GM12878 (cell line): ENCODE results near the gene COL9A2. TPM values are rescaled to one million over a fixed set of nuclear protein-coding genes. Genes with fewer than 3 reads are reported as not detected.

Source experiments
- ATAC-seq: fragments of 200-7000 bp; cut with Tn5 transposase; 3 replicates; pipeline ENCODE4 v1.9.1; 2020; ENCODE audit warnings: mild to moderate bottlenecking, moderate library complexity
- BruUV-seq: library from RNA; stranded (reverse); fragments of 400-500 nt; replicated peaks from 2 replicates; lab custom pipeline; 2021; lab: Mats Ljungman, UMichigan
- CTCF ChIA-PET: fragments of 300-600 bp; sonication (Branson Sonifier 250); formaldehyde crosslinking; extraction: SDS; loops from one replicate; lab custom pipeline; 2021; ENCODE audit warnings: inconsistent platforms; lab: Yijun Ruan, JAX
- POLR2A ChIA-PET: fragments of 350-600 bp; formaldehyde crosslinking; extraction: SDS; loops from one replicate; lab custom pipeline; 2021; ENCODE audit warnings: inconsistent platforms; lab: Charles Lee
- RAD21 ChIA-PET: fragments of 300-600 bp; sonication (Branson Sonifier 250); formaldehyde crosslinking; loops from one replicate; lab custom pipeline; 2023; ENCODE audit warnings: antibody characterized with exemption; ENCODE audit not compliant: unreplicated experiment; lab: Charles Lee
- SMC1A ChIA-PET: fragments of 300-600 bp; sonication (Branson Sonifier 250); formaldehyde crosslinking; loops from one replicate; lab custom pipeline; 2023; ENCODE audit not compliant: unreplicated experiment, uncharacterized antibody; lab: Charles Lee
- DNase-seq: peaks from one replicate; pipeline ENCODE4 v3.0.0-alpha.2; 2011; ENCODE audit warnings: low read depth, low spot score
- FAIRE-seq: peaks from 3 replicates; lab custom pipeline; 2011; peaks lifted over from hg19 to GRCh38; lab: Jason Lieb, UNC
- H2AFZ ChIP-seq: 2 replicates; pipeline ENCODE4 v1.6.0; 2011; ENCODE audit warnings: low read depth, low read length, control low read depth; ENCODE audit not compliant: control insufficient read depth
- H3K27ac ChIP-seq: 2 replicates; pipeline ENCODE4 v1.5.1; 2011; ENCODE audit warnings: control low read depth; ENCODE audit not compliant: control insufficient read depth, insufficient read depth
- H3K27me3 ChIP-seq, 2 experiments: replicated peaks in 1 of 2; 2 replicates each; pipeline versions ENCODE4 v1.6.0 to v1.6.1; 2011; ENCODE audit warnings: low read length in 1 of 2; ENCODE audit not compliant: control insufficient read depth in 2 of 2, insufficient read depth in 2 of 2
- H3K36me3 ChIP-seq, 2 experiments: 2 replicates each; pipeline ENCODE4 v1.5.1; 2011; ENCODE audit warnings: low read length in 1 of 2; ENCODE audit not compliant: control insufficient read depth in 2 of 2, insufficient read depth in 2 of 2
- H3K4me1 ChIP-seq: 2 replicates; pipeline ENCODE4 v1.6.1; 2011; ENCODE audit warnings: mild to moderate bottlenecking, low read length, moderate library complexity, mixed read lengths; ENCODE audit not compliant: control insufficient read depth, insufficient read depth
- H3K4me2 ChIP-seq: 2 replicates; pipeline ENCODE4 v1.6.0; 2011; ENCODE audit warnings: control low read depth; ENCODE audit not compliant: control insufficient read depth, insufficient read depth
- H3K4me3 ChIP-seq: fragments of 200-600 bp; sonication (generic); 2 replicates; pipeline ENCODE4 v1.5.1; 2016
- H3K79me2 ChIP-seq: 2 replicates; pipeline ENCODE4 v1.6.0; 2011; ENCODE audit warnings: low read length; ENCODE audit not compliant: control insufficient read depth, insufficient read depth
- H3K9ac ChIP-seq: 2 replicates; pipeline ENCODE4 v1.8.0; 2011; ENCODE audit warnings: low read length, control low read depth, mixed read lengths; ENCODE audit not compliant: control insufficient read depth, insufficient read depth
- H3K9me3 ChIP-seq: replicated peaks from 3 replicates; pipeline ENCODE4 v1.5.1; 2011; ENCODE audit warnings: mild to moderate bottlenecking, low read length; ENCODE audit not compliant: control insufficient read depth, insufficient read depth
- H4K20me1 ChIP-seq: 2 replicates; pipeline ENCODE4 v1.6.0; 2011; ENCODE audit not compliant: control insufficient read depth, insufficient read depth
- BMI1 ChIP-seq: fragments of 450-650 bp; IDR thresholded peaks from 2 replicates; pipeline ENCODE4 v1.6.1; 2016; ENCODE audit warnings: mild to moderate bottlenecking, moderate library complexity, borderline replicate concordance
- EP300 ChIP-seq, 2 experiments: fragments of 150-350 bp in 1 of 2; IDR thresholded peaks; 2 replicates each; pipeline ENCODE4 v1.6.1; 2011 to 2012; ENCODE audit warnings: low read depth in 2 of 2, low read length in 2 of 2, borderline replicate concordance in 1 of 2, improper control_type of control experiment in 1 of 2, inconsistent platforms in 1 of 2; ENCODE audit not compliant: control insufficient read depth in 1 of 2
- EZH2 ChIP-seq: IDR thresholded peaks from 2 replicates; pipeline ENCODE4 v1.6.1; 2012; ENCODE audit warnings: low read depth, mild to moderate bottlenecking, control low read depth, inconsistent platforms, low read length, borderline replicate concordance; ENCODE audit not compliant: control insufficient read depth
- NFXL1 ChIP-seq: fragments of 450-650 bp; IDR thresholded peaks from 2 replicates; pipeline ENCODE4 v1.6.1; 2017; ENCODE audit warnings: antibody characterized with exemption, mild to moderate bottlenecking, borderline replicate concordance
- POLR2A ChIP-seq: IDR thresholded peaks from 2 replicates; pipeline ENCODE4 v1.6.1; 2011; ENCODE audit warnings: low read depth, mild to moderate bottlenecking, low read length
- SMAD1 ChIP-seq: fragments of 450-650 bp; IDR thresholded peaks from 2 replicates; pipeline ENCODE4 v1.6.1; 2018; ENCODE audit warnings: mild to moderate bottlenecking, low read depth; ENCODE audit not compliant: partially characterized antibody
- ZNF384 ChIP-seq: IDR thresholded peaks from 2 replicates; pipeline ENCODE4 v1.6.1; 2012; ENCODE audit warnings: low read depth, mild to moderate bottlenecking, low read length, improper control_type of control experiment, borderline replicate concordance
- WGBS: methylation state at CpG from one replicate; pipeline ENCODE4 v1.1.6; 2016; ENCODE audit warnings: low lambda C conversion rate; ENCODE audit not compliant: insufficient replicate concordance, insufficient coverage; ENCODE audit errors: missing lambda C conversion rate; 5-methylcytosine and 5-hydroxymethylcytosine counted together
- in situ Hi-C: fragments of 300-500 bp; cut with MboI; formaldehyde crosslinking; loops from 9 replicates; pipeline ENCODE4 v1.14.3; 2018; ENCODE audit warnings: mixed read lengths
- intact Hi-C: fragments of 100-400 bp; cut with micrococcal nuclease; formaldehyde crosslinking; loops from one replicate; pipeline ENCODE4 v1.14.2; 2022; ENCODE audit not compliant: unreplicated experiment
- polyA plus RNA-seq, 11 experiments: library from polyadenylated mRNA; depleted of rRNA in 4 of 11; unstranded in 6 of 11; stranded (reverse) in 5 of 11; fragments of >200 nt; fragmentation: Nextera tagmentation in 4 of 11; fragmentation: Illumina TruSeq in 1 of 11; extraction: Ambion mirVana in 4 of 11; extraction: Trizol in 1 of 11; gene quantifications; 1 replicate in 1 of 11; 2 replicates in 10 of 11; pipeline versions ENCODE4 v1.2.1 to v1.2.3, GENCODE V29; 2011 to 2016; ENCODE audit warnings: inconsistent platforms in 2 of 11, missing spikeins in 2 of 11, low read depth in 1 of 11
- total RNA-seq, 4 experiments: library from RNA; depleted of rRNA in 3 of 4; stranded (reverse); fragments of >200 nt in 3 of 4; fragmentation: Illumina TruSeq in 1 of 4; extraction: Trizol in 1 of 4; gene quantifications; 2 replicates each; pipeline versions ENCODE4 v1.2.1 to v1.2.3, GENCODE V29; 2013 to 2021
- TF ChIP-seq, protein P1 (sequence below): IDR thresholded peaks from 2 replicates; pipeline ENCODE4 v1.6.1; 2012; ENCODE audit warnings: low read depth, low read length, improper control_type of control experiment
- TF ChIP-seq, protein P2 (sequence below): fragments of 150-350 bp; IDR thresholded peaks from 2 replicates; pipeline ENCODE4 v1.6.1; 2016; ENCODE audit warnings: low read depth, low read length
- TF ChIP-seq, protein P3 (sequence below): IDR thresholded peaks from 2 replicates; pipeline ENCODE4 v1.6.1; 2012; ENCODE audit warnings: improper control_type of control experiment, low read depth, low read length; ENCODE audit not compliant: insufficient replicate concordance

COL9A2 gene
- total and polyA plus RNA-seq, 10 of the 15 experiments (the other 5 are each of a cell fraction or from before 2014, with no cell fraction given), result 3.1 to 63.3 (median 22.4) TPM

DNA sequence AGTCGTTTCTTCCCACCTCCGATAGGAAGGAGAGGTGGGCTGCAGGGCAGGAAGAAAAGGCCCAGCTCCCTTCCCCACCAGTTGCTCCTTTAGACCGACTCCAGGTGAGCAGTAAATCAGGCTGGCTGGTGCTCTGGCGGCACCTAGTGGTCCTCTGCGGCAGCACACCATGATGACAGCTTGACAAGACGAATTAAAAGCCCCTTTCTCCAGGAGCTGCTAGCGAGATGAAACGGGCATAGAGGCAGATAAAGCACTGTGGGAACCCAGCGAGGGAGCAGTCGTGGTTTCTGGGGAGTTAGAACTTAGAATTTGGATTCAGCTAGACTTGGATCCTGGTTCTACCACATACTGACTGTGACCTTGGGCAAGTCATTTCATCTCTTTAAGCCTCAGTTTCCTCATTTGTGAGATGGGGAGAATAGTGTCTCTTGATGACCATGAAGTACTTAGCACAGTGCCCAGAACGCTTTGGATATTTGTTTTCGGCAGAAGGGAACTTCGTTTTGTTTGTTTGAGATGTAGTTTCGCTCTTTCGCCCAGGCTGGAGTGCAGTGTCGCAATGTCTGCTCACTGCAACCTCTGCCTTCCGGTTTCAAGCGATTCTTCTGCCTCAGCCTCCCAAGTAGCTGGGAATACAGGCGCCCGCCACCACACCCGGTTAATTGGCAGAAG is 21.8 kb upstream of the COL9A2 start (continued):
- TF ChIP-seq NFXL1 (no peak), BMI1 (no peak)
- TF ChIP-seq, protein P1, sequence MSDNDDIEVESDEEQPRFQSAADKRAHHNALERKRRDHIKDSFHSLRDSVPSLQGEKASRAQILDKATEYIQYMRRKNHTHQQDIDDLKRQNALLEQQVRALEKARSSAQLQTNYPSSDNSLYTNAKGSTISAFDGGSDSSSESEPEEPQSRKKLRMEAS, result no peak
- TF ChIP-seq, all 136 proteins: peak for 22

DNA sequence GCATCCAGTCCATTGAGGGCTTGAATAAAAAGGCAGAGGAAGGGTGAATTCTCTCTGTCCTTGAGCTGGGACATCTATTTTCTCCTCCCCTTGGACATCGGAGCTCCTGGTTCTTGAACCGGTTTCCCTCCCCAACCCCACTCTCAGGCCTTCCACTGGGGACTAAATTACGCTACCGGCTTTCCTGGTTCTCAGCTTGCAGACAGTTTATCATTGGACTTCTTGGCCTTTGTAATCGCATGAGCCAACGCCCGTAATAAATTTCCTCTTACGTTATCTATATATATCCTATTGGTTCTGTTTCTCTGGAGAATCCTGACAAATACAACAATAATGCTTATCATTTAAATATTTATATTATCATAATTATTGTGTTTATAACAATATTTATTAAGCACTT is 20.4 kb upstream of the COL9A2 start:
- Histone ChIP-seq H3K9me3 (peaks cover 3% of the 10 kb centered on the region; the same call in 2 of the 3 replicates), H3K4me3 (no peak overlapping the region), H3K27me3 (no peaks in the 10 kb centered on the region), H3K4me1 (peaks cover 5% of the 10 kb centered on the region; the same call in 1 of the 2 replicates), H3K36me3 (no peaks in the 10 kb centered on the region), H4K20me1 (no peaks in the 10 kb centered on the region), H2AFZ (no peak overlapping the region), H3K79me2 (no peaks in the 10 kb centered on the region), H3K27ac (no peak overlapping the region), H3K4me2 (no peak overlapping the region), H3K9ac (no peak overlapping the region)
- ChIA-PET RAD21 (interaction anchor here (0.9 to 6.8 kb wide), 13 partner anchors 14 to 298 kb away, joined by 3 to 151 read pairs (median 10); partner anchors contain the start of gene COL9A2), CTCF (interaction anchor here (0.6 to 11.6 kb wide), 26 partner anchors 17 to 418 kb away, joined by 3 to 332 read pairs (median 7); partner anchors contain the start of genes COL9A2 and ZMPSTE24), SMC1A (interaction anchor here (0.7 to 8.1 kb wide), 24 partner anchors 14 to 360 kb away, joined by 3 to 182 read pairs (median 10); partner anchors contain the start of genes COL9A2, RLF and ZFP69B), POLR2A (interaction anchor here (1.6 to 2.5 kb wide), 3 partner anchors 36 to 193 kb away, joined by 7 to 16 read pairs (median 10); partner anchors contain the start of gene SMAP2)
- in situ Hi-C loops, result loop anchor here (5.0 kb wide), 3 partner anchors 65 to 255 kb away; no protein-coding TSS in a partner anchor
- WGBS, result 93% methylated on average over 8 of the region's 8 CpGs
- intact Hi-C loops, result no loop called here
- DNase-seq (no peak), FAIRE-seq (no peak), ATAC-seq (no peak)
- TF ChIP-seq SMAD1 (no peak), EP300 (IDR thresholded peaks at IDR 0.05; ENCODE audit: borderline replicate concordance in 1 of 2, control insufficient read depth in 1 of 2, low read depth in 2 of 2, low read length in 2 of 2) (no peak), EZH2 (no peak), ZNF384 (no peak), POLR2A (no peak)
- TF ChIP-seq, protein P2, sequence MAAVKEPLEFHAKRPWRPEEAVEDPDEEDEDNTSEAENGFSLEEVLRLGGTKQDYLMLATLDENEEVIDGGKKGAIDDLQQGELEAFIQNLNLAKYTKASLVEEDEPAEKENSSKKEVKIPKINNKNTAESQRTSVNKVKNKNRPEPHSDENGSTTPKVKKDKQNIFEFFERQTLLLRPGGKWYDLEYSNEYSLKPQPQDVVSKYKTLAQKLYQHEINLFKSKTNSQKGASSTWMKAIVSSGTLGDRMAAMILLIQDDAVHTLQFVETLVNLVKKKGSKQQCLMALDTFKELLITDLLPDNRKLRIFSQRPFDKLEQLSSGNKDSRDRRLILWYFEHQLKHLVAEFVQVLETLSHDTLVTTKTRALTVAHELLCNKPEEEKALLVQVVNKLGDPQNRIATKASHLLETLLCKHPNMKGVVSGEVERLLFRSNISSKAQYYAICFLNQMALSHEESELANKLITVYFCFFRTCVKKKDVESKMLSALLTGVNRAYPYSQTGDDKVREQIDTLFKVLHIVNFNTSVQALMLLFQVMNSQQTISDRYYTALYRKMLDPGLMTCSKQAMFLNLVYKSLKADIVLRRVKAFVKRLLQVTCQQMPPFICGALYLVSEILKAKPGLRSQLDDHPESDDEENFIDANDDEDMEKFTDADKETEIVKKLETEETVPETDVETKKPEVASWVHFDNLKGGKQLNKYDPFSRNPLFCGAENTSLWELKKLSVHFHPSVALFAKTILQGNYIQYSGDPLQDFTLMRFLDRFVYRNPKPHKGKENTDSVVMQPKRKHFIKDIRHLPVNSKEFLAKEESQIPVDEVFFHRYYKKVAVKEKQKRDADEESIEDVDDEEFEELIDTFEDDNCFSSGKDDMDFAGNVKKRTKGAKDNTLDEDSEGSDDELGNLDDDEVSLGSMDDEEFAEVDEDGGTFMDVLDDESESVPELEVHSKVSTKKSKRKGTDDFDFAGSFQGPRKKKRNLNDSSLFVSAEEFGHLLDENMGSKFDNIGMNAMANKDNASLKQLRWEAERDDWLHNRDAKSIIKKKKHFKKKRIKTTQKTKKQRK, result no peak
- TF ChIP-seq, protein P3, sequence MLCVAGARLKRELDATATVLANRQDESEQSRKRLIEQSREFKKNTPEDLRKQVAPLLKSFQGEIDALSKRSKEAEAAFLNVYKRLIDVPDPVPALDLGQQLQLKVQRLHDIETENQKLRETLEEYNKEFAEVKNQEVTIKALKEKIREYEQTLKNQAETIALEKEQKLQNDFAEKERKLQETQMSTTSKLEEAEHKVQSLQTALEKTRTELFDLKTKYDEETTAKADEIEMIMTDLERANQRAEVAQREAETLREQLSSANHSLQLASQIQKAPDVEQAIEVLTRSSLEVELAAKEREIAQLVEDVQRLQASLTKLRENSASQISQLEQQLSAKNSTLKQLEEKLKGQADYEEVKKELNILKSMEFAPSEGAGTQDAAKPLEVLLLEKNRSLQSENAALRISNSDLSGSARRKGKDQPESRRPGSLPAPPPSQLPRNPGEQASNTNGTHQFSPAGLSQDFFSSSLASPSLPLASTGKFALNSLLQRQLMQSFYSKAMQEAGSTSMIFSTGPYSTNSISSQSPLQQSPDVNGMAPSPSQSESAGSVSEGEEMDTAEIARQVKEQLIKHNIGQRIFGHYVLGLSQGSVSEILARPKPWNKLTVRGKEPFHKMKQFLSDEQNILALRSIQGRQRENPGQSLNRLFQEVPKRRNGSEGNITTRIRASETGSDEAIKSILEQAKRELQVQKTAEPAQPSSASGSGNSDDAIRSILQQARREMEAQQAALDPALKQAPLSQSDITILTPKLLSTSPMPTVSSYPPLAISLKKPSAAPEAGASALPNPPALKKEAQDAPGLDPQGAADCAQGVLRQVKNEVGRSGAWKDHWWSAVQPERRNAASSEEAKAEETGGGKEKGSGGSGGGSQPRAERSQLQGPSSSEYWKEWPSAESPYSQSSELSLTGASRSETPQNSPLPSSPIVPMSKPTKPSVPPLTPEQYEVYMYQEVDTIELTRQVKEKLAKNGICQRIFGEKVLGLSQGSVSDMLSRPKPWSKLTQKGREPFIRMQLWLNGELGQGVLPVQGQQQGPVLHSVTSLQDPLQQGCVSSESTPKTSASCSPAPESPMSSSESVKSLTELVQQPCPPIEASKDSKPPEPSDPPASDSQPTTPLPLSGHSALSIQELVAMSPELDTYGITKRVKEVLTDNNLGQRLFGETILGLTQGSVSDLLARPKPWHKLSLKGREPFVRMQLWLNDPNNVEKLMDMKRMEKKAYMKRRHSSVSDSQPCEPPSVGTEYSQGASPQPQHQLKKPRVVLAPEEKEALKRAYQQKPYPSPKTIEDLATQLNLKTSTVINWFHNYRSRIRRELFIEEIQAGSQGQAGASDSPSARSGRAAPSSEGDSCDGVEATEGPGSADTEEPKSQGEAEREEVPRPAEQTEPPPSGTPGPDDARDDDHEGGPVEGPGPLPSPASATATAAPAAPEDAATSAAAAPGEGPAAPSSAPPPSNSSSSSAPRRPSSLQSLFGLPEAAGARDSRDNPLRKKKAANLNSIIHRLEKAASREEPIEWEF, result no peak
- BruUV-seq, result no TSS peak
